Stimulated activated CD4-positive, alpha-beta T cell treated with anti-CD3 and anti-CD28 coated beads, Interleukin-4, amount 100 ng/mL, for 48 hours (primary cell): ENCODE measurements around the gene CACNA2D3.
"Not testable (repeated sequence)": the region's sequence is repeated elsewhere in the genome, so short reads cannot be mapped to it uniquely, and the experiment has no call there.

Source experiments
- DNase-seq, 2 donors: peaks; one replicate each; pipeline ENCODE4 v3.0.0-alpha.2; 2020; ENCODE audit warnings: low read depth in 2 of 2

Gene CACNA2D3

DNA sequence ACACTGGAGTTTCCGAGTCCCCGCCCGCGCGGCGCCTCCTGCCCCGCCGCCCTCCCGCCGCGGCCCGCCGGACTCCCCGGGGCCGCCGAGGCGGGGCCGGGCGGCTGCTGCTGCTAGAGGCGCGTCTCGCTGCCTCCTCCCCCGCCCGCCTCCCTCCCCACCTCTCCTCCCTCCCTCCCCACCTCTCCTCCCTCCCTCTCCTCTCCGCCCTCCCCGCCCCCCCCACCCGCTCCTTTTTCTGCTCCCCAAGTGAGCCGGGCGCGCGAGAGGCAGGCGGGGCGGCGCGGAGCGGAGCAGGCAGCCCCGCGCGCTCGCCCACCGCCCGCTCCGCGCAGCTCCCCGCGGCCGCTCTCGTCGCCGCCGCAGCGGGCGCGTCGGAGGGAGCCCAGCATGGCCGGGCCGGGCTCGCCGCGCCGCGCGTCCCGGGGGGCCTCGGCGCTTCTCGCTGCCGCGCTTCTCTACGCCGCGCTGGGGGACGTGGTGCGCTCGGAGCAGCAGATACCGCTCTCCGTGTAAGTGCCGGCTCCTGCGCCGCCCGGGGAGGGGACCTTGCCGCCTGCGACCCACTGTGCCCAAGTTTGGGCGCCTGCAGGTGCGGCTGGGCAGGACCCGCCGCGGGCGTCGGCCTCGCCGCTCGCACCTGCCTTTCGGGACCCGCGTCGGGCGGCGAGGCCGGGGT is at the start of gene CACNA2D3:
TSS of gene CACNA2D3 (plus strand) at position 229 of the 679 bp plus-strand sequence.
- no peak for DNase-seq

DNA sequence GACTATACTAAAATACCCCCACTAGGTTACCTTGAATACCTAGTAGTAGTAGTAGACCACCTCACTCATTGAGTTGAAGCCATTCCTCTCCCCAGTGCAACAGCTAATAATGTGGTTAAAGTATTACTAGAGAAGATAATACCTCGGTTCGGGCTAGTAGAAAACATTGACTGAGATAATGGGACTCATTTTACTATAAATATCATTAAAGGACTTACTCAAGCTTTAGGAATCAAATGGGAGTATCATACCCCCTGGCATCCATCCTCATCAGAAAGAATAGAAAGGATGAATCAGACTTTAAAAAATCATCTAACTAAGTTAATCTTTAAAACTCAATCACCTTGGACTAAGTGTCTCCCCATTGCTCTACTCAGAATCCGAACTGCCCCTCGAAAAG is 49.0 kb upstream of the CACNA2D3 start:
- DNase-seq: no peak

GRCh38 chr3:54079314-54079713 is 43.0 kb upstream of the CACNA2D3 start:
- no peak for DNase-seq

GRCh38 chr3:54079730-54080325 is 42.5 kb upstream of the CACNA2D3 start:
- no peak for DNase-seq

GRCh38 chr3:54083921-54084320 is 38.4 kb upstream of the CACNA2D3 start:
- no peak for DNase-seq

GRCh38 chr3:54085936-54086335 is 36.4 kb upstream of the CACNA2D3 start:
- no peak for DNase-seq

GRCh38 chr3:54086652-54087405 is 35.5 kb upstream of the CACNA2D3 start:
- DNase-seq: no peak

DNA sequence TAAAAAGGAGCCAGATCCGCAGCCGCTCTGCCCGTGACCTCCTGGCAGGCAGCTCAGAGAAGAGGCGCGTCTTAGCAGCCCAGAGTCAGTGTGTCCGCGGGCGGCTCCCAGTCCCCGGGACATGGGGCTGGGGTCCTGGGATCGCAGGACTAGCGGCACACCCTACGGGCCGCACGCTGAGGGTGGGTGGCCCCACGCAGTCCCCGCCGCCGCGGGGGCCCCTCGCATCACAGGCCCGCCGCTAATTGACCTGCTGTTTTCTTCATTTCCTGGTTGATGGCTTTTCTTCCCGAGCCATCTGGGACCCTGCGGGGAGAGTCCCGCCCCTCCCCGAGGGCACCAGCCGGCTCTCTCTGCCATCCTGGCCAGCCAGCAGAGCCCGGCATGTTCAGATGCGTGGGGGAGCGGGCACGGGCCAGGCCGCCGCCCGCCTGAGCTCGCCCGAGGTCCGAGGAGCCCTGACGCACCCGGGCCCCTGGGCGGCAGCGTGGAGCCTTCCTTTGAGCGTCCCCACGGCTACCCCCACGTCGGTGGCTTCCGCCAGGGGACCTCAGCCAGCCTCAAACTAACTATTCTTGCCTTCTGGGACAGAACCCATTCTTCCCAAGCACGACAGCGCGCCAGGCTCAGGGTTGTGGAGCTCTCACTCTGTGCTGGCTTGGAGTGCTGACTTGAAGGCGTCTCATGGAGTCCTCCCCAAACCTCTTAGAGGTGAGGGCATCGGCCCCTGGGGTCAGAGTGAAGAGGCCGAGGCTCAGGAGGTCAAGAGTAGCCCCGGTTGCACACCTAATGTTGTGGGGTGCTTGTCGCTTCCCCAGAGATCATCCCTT is 34.6 kb upstream of the CACNA2D3 start:
- DNase-seq: no peak

GRCh38 chr3:54093491-54094248 is 28.7 kb upstream of the CACNA2D3 start:
- no peak for DNase-seq

GRCh38 chr3:54094926-54095325 is 27.4 kb upstream of the CACNA2D3 start:
- DNase-seq: no peak

GRCh38 chr3:54099381-54099780 is 23.0 kb upstream of the CACNA2D3 start:
- DNase-seq: no peak

- no peak for DNase-seq
These were observed 18.3 kb upstream of the CACNA2D3 start for GRCh38 chr3:54104084-54104483.

DNA sequence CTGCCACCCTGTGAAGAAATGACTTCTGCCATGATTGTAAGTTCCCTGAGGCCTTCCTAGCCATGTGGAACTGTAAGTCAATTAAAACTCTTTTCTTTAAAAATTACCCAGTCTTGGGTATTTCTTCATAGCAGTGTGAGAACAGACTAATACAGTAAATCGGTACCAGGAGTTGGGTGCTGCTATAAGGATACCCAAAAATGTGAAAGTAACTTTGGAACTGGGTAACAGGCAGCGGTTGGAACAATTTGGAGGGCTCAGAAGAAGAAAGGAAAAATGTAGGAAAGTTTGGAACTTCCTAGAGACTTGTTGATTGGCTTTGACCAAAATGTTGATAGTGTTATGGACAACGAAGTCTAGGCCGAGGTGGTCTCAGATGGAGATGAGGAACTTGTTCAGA is 6.2 kb upstream of the CACNA2D3 start:
- DNase-seq: not testable (repeated sequence)

GRCh38 chr3:54120657-54121413 is 1.5 kb upstream of the CACNA2D3 start:
- DNase-seq: no peak

GRCh38 chr3:54121414-54122323 is 683 bp upstream of the CACNA2D3 start:
- no peak for DNase-seq

- DNase-seq: no peak
These were observed 837 bp downstream of the CACNA2D3 start for GRCh38 chr3:54123003-54123775.

- no peak for DNase-seq
These were observed 1.4 kb downstream of the CACNA2D3 start for GRCh38 chr3:54123776-54124196.

DNA sequence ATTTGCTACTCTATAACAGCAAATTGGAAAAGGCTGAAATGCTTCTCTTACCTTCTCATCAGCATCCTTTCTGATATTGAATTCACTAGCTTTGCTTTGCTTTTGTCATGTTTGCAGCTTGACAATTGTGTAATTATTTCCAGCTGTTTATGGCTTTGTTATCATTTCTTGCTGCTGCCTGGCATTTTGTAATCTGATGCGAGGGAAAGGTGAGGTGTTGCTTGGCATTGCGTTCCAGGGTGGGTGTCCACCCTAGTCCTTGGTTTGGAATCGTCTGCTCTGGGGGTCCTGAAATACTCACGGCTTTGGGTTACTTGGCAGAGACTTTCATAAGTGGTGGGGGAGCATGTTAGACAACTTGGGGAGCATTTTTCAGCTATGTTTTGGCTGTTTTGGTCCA is 2.9 kb downstream of the CACNA2D3 start:
- DNase-seq: no peak

GRCh38 chr3:54126551-54126950 is 4.2 kb downstream of the CACNA2D3 start:
- no peak for DNase-seq
